ENCODE data around the gene PLA2G4B. TPM values are rescaled to one million over a fixed set of nuclear protein-coding genes. Genes with fewer than 3 reads are reported as not detected.

Gene PLA2G4B
- total RNA-seq, 1 experiment from 2014 or later: 7.8 TPM

DNA sequence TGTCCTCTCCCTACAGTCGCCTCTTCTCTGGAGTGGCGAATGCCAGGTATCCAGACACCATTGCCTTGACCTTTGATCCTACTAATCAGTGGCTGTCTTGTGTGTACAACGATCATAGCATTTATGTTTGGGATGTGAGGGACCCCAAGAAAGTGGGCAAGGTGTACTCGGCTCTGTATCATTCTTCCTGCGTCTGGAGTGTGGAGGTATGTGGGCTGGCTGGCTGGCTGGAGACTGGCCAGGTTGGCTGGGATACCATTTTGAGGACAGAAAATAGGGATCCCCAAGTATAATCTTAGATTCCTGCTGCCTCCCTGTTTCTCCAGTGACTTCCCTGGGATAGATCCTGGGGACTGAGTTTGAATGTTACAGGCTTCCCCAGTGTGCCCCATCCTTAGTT is 24.1 kb upstream of the PLA2G4B start:
- BruUV-seq (replicated peaks): no TSS peak
- intact Hi-C loops (cut with micrococcal nuclease; ENCODE audit: unreplicated experiment): loop anchor here (5.0 to 10.0 kb wide), 2 partner anchors 260 to 912 kb away; partner anchors contain the start of gene TYRO3

DNA sequence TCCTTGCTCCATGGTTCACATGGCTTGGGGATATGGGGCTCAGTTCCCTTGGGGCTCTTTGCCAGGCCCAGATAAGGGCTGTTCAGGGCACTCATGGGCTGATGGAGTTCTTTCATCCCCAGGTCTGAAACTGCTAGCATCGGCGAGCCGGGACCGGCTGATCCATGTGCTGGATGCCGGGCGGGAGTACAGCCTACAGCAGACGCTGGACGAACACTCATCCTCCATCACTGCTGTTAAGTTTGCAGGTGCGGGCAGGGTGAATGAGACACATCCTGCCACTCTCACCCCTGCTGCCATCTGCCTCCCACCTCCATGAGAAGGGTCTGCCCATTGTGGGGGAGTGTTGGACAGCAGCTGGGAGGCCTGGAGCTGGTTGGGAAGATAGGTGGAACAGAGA is 21.9 kb upstream of the PLA2G4B start:
- Histone ChIP-seq H3K79me2 (ENCODE audit: low read depth) (no peaks in the 10 kb centered on the region), H2AFZ (no peak overlapping the region), H3K36me3 (ENCODE audit: low read depth) (no peaks in the 10 kb centered on the region), H3F3A (ENCODE audit: insufficient read depth, low read depth) (no peaks in the 10 kb centered on the region), H3K27me3 (ENCODE audit: insufficient read depth, low read depth) (no peaks in the 10 kb centered on the region), H3K4me1 (replicated peaks; ENCODE audit: insufficient read depth) (no peaks in the 10 kb centered on the region), H3K9me3 (ENCODE audit: insufficient read depth, low read depth) (no peaks in the 10 kb centered on the region), H3K27ac (no peak overlapping the region), H4K20me1 (ENCODE audit: insufficient read depth) (no peaks in the 10 kb centered on the region), H3K4me3 (no peak overlapping the region), H3K4me2 (no peak overlapping the region), H3K9me2 (ENCODE audit: insufficient read depth) (no peaks in the 10 kb centered on the region)
- intact Hi-C loops (cut with micrococcal nuclease; ENCODE audit: unreplicated experiment): loop anchor here (10.0 kb wide), 1 partner anchor 262 kb away; the partner anchor contains the start of gene TYRO3
- ChIA-PET CTCF (no interaction called here), POLR2A (ENCODE audit: unreplicated experiment) (interaction anchor here (0.7 kb wide), 1 partner anchor 1712 kb away, joined by 4 read pairs; no protein-coding TSS in a partner anchor)
- no TSS peak for BruUV-seq (replicated peaks)
- TF ChIP-seq EZH2 (IDR thresholded peaks at IDR 0.05; ENCODE audit: low read depth): no peak
- no peak for DNase-seq

More for the DNA sequence above, 24.1 kb upstream of the PLA2G4B start:
- no peak for TF ChIP-seq EZH2 (IDR thresholded peaks at IDR 0.05; ENCODE audit: low read depth)
- TF ChIP-seq, protein P1, sequence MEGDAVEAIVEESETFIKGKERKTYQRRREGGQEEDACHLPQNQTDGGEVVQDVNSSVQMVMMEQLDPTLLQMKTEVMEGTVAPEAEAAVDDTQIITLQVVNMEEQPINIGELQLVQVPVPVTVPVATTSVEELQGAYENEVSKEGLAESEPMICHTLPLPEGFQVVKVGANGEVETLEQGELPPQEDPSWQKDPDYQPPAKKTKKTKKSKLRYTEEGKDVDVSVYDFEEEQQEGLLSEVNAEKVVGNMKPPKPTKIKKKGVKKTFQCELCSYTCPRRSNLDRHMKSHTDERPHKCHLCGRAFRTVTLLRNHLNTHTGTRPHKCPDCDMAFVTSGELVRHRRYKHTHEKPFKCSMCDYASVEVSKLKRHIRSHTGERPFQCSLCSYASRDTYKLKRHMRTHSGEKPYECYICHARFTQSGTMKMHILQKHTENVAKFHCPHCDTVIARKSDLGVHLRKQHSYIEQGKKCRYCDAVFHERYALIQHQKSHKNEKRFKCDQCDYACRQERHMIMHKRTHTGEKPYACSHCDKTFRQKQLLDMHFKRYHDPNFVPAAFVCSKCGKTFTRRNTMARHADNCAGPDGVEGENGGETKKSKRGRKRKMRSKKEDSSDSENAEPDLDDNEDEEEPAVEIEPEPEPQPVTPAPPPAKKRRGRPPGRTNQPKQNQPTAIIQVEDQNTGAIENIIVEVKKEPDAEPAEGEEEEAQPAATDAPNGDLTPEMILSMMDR (conservative IDR thresholded peaks at IDR 0.05): no peak
- Histone ChIP-seq H3K27me3 (ENCODE audit: insufficient read depth, low read depth) (no peaks in the 10 kb centered on the region), H2AFZ (no peak overlapping the region), H3K4me2 (no peak overlapping the region), H3K4me1 (replicated peaks; ENCODE audit: insufficient read depth) (no peaks in the 10 kb centered on the region), H3K4me3 (no peak overlapping the region), H3F3A (ENCODE audit: insufficient read depth, low read depth) (no peaks in the 10 kb centered on the region), H4K20me1 (ENCODE audit: insufficient read depth) (no peaks in the 10 kb centered on the region), H3K27ac (no peak overlapping the region), H3K9me3 (ENCODE audit: insufficient read depth, low read depth) (no peaks in the 10 kb centered on the region), H3K36me3 (ENCODE audit: low read depth) (no peaks in the 10 kb centered on the region), H3K79me2 (ENCODE audit: low read depth) (no peaks in the 10 kb centered on the region), H3K9me2 (ENCODE audit: insufficient read depth) (no peaks in the 10 kb centered on the region)
- DNase-seq: no peak
- POLR2A ChIA-PET (ENCODE audit: unreplicated experiment): no interaction called here
- CTCF ChIA-PET: no interaction called here

GRCh38 chr15:41817327-41817726 is 21.3 kb upstream of the PLA2G4B start:
- Histone ChIP-seq H3K4me3 (no peak overlapping the region), H3K9me3 (ENCODE audit: insufficient read depth, low read depth) (no peaks in the 10 kb centered on the region), H2AFZ (no peak overlapping the region), H3K36me3 (ENCODE audit: low read depth) (no peaks in the 10 kb centered on the region), H3K27ac (no peak overlapping the region), H3K9me2 (ENCODE audit: insufficient read depth) (no peaks in the 10 kb centered on the region), H3K27me3 (ENCODE audit: insufficient read depth, low read depth) (no peaks in the 10 kb centered on the region), H3F3A (ENCODE audit: insufficient read depth, low read depth) (no peaks in the 10 kb centered on the region), H3K79me2 (ENCODE audit: low read depth) (no peaks in the 10 kb centered on the region), H4K20me1 (ENCODE audit: insufficient read depth) (no peaks in the 10 kb centered on the region), H3K4me2 (no peak overlapping the region), H3K4me1 (replicated peaks; ENCODE audit: insufficient read depth) (no peaks in the 10 kb centered on the region)
- no peak for DNase-seq
- ChIA-PET CTCF (interaction anchor here (0.5 kb wide), 1 partner anchor 19 kb away, joined by 3 read pairs; no protein-coding TSS in a partner anchor), POLR2A (ENCODE audit: unreplicated experiment) (no interaction called here)
- intact Hi-C loops (cut with micrococcal nuclease; ENCODE audit: unreplicated experiment): loop anchor here (10.0 kb wide), 1 partner anchor 263 kb away; the partner anchor contains the start of gene TYRO3
- BruUV-seq (replicated peaks): no TSS peak
- no peak for TF ChIP-seq EZH2 (IDR thresholded peaks at IDR 0.05; ENCODE audit: low read depth)
- TF ChIP-seq, protein P1 (conservative IDR thresholded peaks at IDR 0.05): no peak

DNA sequence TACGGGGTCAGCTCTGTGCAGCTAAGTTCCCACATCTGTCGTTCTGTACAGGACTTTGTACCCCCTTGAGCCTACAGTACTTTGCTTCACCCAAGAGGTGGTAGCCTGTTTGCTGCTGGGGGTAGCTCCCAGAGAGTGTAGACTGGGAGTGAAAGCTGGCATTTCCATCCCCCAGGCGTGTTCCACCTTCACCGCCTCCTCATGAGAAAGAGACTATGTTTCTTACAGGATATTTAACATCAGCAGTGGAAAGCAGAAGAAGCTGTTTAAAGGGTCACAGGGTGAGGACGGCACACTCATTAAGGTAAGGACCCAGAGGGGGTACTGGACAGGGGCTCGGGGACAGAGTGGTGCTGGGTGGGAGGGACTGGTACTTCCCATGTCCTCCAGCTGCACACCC is 20.9 kb upstream of the PLA2G4B start:
- no peaks in the 10 kb centered on the region for H3K79me2 ChIP-seq (ENCODE audit: low read depth)
- POLR2A ChIA-PET (ENCODE audit: unreplicated experiment): no interaction called here
- H3K4me2 ChIP-seq: no peak overlapping the region
- no peak overlapping the region for H3K4me3 ChIP-seq
- intact Hi-C loops (cut with micrococcal nuclease; ENCODE audit: unreplicated experiment): loop anchor here (10.0 kb wide), 1 partner anchor 263 kb away; the partner anchor contains the start of gene TYRO3
- BruUV-seq (replicated peaks): no TSS peak
- TF ChIP-seq, protein P1 (conservative IDR thresholded peaks at IDR 0.05): no peak
- TF ChIP-seq EZH2 (IDR thresholded peaks at IDR 0.05; ENCODE audit: low read depth): no peak
- no peaks in the 10 kb centered on the region for H3K4me1 ChIP-seq (replicated peaks; ENCODE audit: insufficient read depth)
- H3K36me3 ChIP-seq (ENCODE audit: low read depth): no peaks in the 10 kb centered on the region
- no peak for DNase-seq
- H2AFZ ChIP-seq: no peak overlapping the region
- H3K27ac ChIP-seq: no peak overlapping the region
- H3K9me3 ChIP-seq (ENCODE audit: insufficient read depth, low read depth): no peaks in the 10 kb centered on the region
- no peaks in the 10 kb centered on the region for H3F3A ChIP-seq (ENCODE audit: insufficient read depth, low read depth)
- no peaks in the 10 kb centered on the region for H4K20me1 ChIP-seq (ENCODE audit: insufficient read depth)
- CTCF ChIA-PET: interaction anchor here (0.5 to 0.6 kb wide), 2 partner anchors 20 to 44 kb away, joined by 3 to 4 read pairs; no protein-coding TSS in a partner anchor
- H3K27me3 ChIP-seq (ENCODE audit: insufficient read depth, low read depth): no peaks in the 10 kb centered on the region
- H3K9me2 ChIP-seq (ENCODE audit: insufficient read depth): no peaks in the 10 kb centered on the region

All from PC-9 (cell line).